ENCODE measurements around the gene KCNH1. TPM values are rescaled to one million over a fixed set of nuclear protein-coding genes. Genes with fewer than 3 reads are reported as not detected.

KCNH1 gene
- total and polyA plus RNA-seq, 10 of the 15 experiments (the other 5 are each of a cell fraction or from before 2014, with no cell fraction given) = 0.02 to 0.04 (median 0.04) TPM; not detected in 7

DNA sequence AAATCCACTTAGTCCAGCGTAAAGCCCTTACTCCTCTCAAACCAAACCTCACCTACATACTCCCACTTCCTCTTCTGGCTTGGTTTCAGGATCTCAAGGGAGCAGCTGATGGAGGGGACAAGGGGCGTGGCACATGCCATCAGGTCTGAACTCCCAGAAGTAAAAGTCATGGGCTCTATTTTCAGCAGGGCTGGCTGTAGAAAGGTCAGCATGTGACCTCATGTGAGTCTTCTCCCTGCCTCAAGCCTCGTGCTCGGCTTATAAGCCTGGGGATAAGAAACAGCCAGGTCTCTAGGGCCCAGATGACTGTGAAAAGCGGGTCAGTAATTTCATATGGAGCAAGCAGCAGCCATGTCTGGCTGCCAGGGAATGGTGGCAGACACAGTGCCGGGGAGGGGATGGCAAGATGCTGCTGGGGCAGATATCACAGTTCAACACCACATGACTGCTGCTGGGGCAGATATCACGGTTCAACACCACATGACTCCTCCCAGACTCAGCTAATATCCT lies 227.9 kb downstream of the KCNH1 start:
- DNase-seq (ENCODE audit: low read depth, low spot score) (no peak), ATAC-seq (peak; percentile 28; the same call in 1 of the 3 replicates), FAIRE-seq (no peak)
- Histone ChIP-seq H2AFZ (ENCODE audit: control insufficient read depth, low read depth, low read length) (no peak overlapping the region), H4K20me1 (ENCODE audit: control insufficient read depth, insufficient read depth) (no peaks in the 10 kb centered on the region), H3K9me3 (replicated peaks; ENCODE audit: control insufficient read depth, insufficient read depth, low read length) (no peaks in the 10 kb centered on the region), H3K4me1 (ENCODE audit: control insufficient read depth, insufficient read depth, low read length) (no peaks in the 10 kb centered on the region), H3K9ac (ENCODE audit: control insufficient read depth, insufficient read depth, low read length) (no peak overlapping the region), H3K79me2 (ENCODE audit: control insufficient read depth, insufficient read depth, low read length) (no peaks in the 10 kb centered on the region), H3K27me3 (replicated peaks in 1 of 2; ENCODE audit: control insufficient read depth in 2 of 2, insufficient read depth in 2 of 2, low read length in 1 of 2) (no peaks in the 10 kb centered on the region), H3K27ac (ENCODE audit: control insufficient read depth, insufficient read depth) (no peak overlapping the region), H3K4me2 (ENCODE audit: control insufficient read depth, insufficient read depth) (no peak overlapping the region), H3K4me3 (no peak overlapping the region), H3K36me3 (ENCODE audit: control insufficient read depth in 2 of 2, insufficient read depth in 2 of 2, low read length in 1 of 2) (no peaks in the 10 kb centered on the region)
- TF ChIP-seq BHLHE40 (IDR thresholded peaks at IDR 0.05; ENCODE audit: borderline replicate concordance in 1 of 2, low read depth in 2 of 2, low read length in 1 of 2) (peak in 1 of 2 experiments; percentile 15; a peak in 1 of 4 replicates), MTA3 (IDR thresholded peaks at IDR 0.05; ENCODE audit: borderline replicate concordance, low read length) (no peak), FOS (IDR thresholded peaks at IDR 0.05; ENCODE audit: borderline replicate concordance, extremely low read depth, insufficient read length) (no peak), JUNB (IDR thresholded peaks at IDR 0.05) (no peak), EZH2 (IDR thresholded peaks at IDR 0.05; ENCODE audit: borderline replicate concordance, control insufficient read depth, low read depth, low read length) (no peak), TAF1 (IDR thresholded peaks at IDR 0.05; ENCODE audit: borderline replicate concordance, low read depth, low read length) (no peak), SPI1 (IDR thresholded peaks at IDR 0.05; ENCODE audit: borderline replicate concordance, insufficient read depth, low read depth, low read length) (peak; percentile 62; the same call in 1 of the 2 replicates), USF1 (IDR thresholded peaks at IDR 0.05; ENCODE audit: borderline replicate concordance, extremely low read length, insufficient read depth, low read depth, low read length) (no peak), SRF (IDR thresholded peaks at IDR 0.05; ENCODE audit: low read depth in 2 of 2, low read length in 2 of 2) (no peak)
- in situ Hi-C loops (cut with MboI) (no loop called here), intact Hi-C loops (cut with micrococcal nuclease; ENCODE audit: unreplicated experiment) (no loop called here)
- POLR2A ChIA-PET = no interaction called here
- CTCF ChIA-PET = interaction anchor here (0.6 kb wide), 1 partner anchor 325 kb away, joined by 4 read pairs; no protein-coding TSS in a partner anchor
- no TSS peak for BruUV-seq (replicated peaks)
- RAD21 ChIA-PET (ENCODE audit: unreplicated experiment) = no interaction called here
- WGBS (ENCODE audit: insufficient coverage, insufficient replicate concordance, low lambda C conversion rate, missing lambda C conversion rate) = 2% methylated on average over 7 of the region's 7 CpGs
- SMC1A ChIA-PET (ENCODE audit: uncharacterized antibody, unreplicated experiment) = no interaction called here

Measured in GM12878 (cell line).